GM21447 (cell line): Measurements from ENCODE around the gene FIGNL1.

Source experiments
- ATAC-seq: cut with Tn5 transposase; IDR thresholded peaks from one replicate; pipeline ENCODE4 v1.9.1; 2021; ENCODE audit not compliant: unreplicated experiment

FIGNL1 gene, protein sequence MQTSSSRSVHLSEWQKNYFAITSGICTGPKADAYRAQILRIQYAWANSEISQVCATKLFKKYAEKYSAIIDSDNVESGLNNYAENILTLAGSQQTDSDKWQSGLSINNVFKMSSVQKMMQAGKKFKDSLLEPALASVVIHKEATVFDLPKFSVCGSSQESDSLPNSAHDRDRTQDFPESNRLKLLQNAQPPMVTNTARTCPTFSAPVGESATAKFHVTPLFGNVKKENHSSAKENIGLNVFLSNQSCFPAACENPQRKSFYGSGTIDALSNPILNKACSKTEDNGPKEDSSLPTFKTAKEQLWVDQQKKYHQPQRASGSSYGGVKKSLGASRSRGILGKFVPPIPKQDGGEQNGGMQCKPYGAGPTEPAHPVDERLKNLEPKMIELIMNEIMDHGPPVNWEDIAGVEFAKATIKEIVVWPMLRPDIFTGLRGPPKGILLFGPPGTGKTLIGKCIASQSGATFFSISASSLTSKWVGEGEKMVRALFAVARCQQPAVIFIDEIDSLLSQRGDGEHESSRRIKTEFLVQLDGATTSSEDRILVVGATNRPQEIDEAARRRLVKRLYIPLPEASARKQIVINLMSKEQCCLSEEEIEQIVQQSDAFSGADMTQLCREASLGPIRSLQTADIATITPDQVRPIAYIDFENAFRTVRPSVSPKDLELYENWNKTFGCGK

GRCh38 chr7:50449881-50450589, at the start of gene FIGNL1:
FIGNL1 (minus strand) TSS chr7:50450350; CDS start chr7:50447287, 3,063 bp downstream.
- ATAC-seq, result peak; percentile 76

- ATAC-seq, result no peak
Observed at GRCh38 chr7:50499092-50499491, 48.9 kb upstream of the FIGNL1 start.

GRCh38 chr7:50497968-50498367, 47.8 kb upstream of the FIGNL1 start:
- ATAC-seq, result no peak

- ATAC-seq, result no peak
Observed at GRCh38 chr7:50497068-50497642, 47.0 kb upstream of the FIGNL1 start.

GRCh38 chr7:50496569-50496968, 46.4 kb upstream of the FIGNL1 start:
- ATAC-seq, result no peak

GRCh38 chr7:50495746-50496145, 45.6 kb upstream of the FIGNL1 start:
- ATAC-seq, result no peak

GRCh38 chr7:50492770-50493519, 42.8 kb upstream of the FIGNL1 start:
- ATAC-seq, result no peak

GRCh38 chr7:50491943-50492342, 41.8 kb upstream of the FIGNL1 start:
- no peak for ATAC-seq

DNA sequence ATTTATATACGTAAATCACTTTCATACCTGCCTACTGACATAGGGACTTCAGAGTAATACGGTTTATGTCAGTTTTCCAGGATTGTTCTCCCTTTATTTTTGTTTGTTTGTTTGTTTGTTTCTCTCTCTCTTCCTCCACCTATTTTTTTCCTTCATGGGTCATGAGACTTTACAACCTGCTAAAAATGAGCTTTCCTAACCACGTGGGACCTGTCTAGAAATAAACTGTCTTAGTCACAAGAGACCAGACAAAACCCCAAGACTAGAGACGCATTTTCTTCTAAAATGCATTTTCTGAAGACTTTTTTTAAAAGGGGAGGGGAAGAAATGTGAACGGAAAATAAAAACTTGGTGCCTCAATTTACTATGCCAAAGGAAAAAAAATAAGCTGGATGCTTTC, 41.1 kb upstream of the FIGNL1 start:
- ATAC-seq, result no peak

DNA sequence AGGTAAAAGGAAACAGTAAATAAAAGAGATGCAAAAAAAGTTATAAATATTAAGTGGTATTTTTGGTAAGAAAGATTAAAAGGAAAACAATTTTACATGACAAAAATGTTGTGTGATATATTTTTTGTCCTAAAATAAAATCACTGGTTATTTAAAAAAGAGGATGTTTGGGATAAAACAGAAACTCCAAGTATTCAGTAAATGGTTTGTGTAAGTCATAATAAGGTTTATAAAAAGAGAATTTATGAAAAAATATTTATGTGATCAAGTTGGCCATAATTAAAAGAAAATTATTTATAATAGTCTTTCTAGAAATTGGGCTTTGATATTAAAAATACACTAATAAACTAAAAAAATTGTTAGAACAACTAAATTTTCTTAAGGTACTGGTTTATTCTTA, 38.2 kb upstream of the FIGNL1 start:
- no peak for ATAC-seq

GRCh38 chr7:50486512-50486911, 36.4 kb upstream of the FIGNL1 start:
- no peak for ATAC-seq

GRCh38 chr7:50481867-50482266, 31.7 kb upstream of the FIGNL1 start:
- no peak for ATAC-seq

DNA sequence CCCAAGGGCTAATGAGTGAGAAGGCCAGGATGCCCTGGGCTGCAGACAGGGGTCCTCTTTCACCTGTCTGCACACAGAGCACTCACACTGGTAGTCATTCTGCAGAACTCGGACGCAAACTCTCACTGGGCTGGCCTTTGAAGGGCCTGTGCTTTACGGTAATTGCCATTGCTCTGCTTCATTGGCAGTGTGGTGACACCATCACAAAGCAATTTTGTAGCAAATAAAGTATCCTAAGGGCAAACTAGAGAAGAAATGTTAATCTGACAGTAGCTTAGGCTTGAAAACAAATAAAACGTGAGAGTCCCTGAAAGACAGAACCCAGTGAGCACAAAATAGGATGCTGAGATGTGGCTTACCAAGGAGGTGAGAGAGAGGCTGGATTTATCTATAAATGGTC, 30.6 kb upstream of the FIGNL1 start:
- ATAC-seq, result no peak

- no peak for ATAC-seq
Observed at GRCh38 chr7:50479743-50480517, 29.8 kb upstream of the FIGNL1 start.

GRCh38 chr7:50477640-50478039, 27.5 kb upstream of the FIGNL1 start:
- ATAC-seq, result no peak

GRCh38 chr7:50476953-50477625, 26.9 kb upstream of the FIGNL1 start:
- no peak for ATAC-seq

- ATAC-seq, result peak; percentile 73
Observed at GRCh38 chr7:50475340-50475739, 25.2 kb upstream of the FIGNL1 start.

DNA sequence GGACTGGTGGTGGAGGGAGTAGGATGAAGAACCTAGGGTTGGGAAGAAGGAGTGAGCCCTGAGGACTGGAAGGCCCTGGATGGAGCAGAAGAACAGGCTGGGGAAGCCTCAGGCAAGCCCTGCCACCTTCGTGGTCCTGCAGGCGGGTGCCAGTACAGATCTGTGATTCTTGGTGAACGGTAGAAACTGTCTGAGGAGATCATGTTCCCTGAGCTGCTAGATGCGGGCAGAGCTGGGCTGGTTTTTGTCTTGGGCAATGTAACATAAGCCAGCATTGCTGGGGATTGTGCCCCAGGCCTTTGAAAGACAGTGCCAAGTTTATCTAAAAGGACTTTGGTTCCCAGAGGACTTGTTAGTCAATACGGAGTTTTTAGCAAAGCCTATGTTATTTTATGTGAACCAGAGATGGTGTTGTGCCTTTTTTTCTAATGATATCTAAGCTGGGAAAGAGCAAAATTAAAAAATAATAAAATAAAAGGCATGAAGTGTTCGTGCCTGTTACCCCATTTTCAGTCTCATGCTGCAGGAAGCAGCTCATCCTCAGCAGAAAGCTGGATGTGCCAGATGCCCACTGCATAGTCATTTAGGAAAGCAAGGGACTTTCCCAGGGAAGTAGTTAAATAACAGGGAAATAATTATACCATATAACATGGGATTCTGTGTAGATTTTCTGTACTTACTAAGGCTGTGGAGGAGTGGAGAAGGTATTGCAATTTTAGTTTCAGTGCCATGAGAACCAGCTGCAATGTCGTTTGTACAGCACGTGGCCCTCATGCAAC, 24.4 kb upstream of the FIGNL1 start:
- ATAC-seq, result no peak

DNA sequence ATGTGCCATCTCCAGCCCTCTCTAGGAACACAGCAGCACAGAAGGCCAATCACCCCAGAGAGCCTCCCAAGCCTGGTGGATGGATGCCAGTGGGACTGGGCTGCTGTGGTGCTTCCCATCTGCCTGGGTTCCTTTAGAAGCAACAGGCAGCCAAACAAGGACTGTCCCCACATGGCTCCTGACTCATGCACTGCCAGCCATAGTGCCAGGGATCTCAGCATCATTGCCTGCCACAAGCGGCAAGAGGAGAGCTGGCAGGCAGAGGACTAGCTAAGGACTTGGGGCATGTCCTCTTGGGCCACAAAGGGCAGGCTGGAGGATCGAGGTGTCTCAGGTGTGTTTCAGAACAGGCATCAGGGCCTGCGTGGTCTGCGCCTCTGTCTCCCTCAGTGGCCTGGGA, 23.4 kb upstream of the FIGNL1 start:
- ATAC-seq, result no peak
